K562 (cell line): ENCODE results near the gene PSMD1. TPM values are rescaled to one million over a fixed set of nuclear protein-coding genes. Genes with fewer than 3 reads are reported as not detected.

Experiments
- ATAC-seq: fragments of 200-7000 bp; cut with Tn5 transposase; 3 replicates; pipeline ENCODE4 v1.9.1; 2020; ENCODE audit warnings: moderate library complexity
- BruUV-seq: library from RNA; stranded (reverse); fragments of 400-500 nt; replicated peaks from 2 replicates; lab custom pipeline; 2021; lab: Mats Ljungman, UMichigan
- CTCF ChIA-PET: fragments of 300-600 bp; formaldehyde crosslinking; extraction: SDS; loops from one replicate; lab custom pipeline; 2021; ENCODE audit warnings: low intra/inter-chr PET ratio; lab: Yijun Ruan, JAX
- POLR2A ChIA-PET: fragments of 300-600, 350-650 bp; sonication (Branson Sonifier 250); formaldehyde crosslinking; extraction: SDS; loops from one replicate; lab custom pipeline; 2021; ENCODE audit warnings: antibody characterized with exemption, inconsistent platforms; lab: Yijun Ruan, JAX
- DNase-seq, 4 experiments: peaks; one replicate each; pipeline versions ENCODE4 v3.0.0 to v3.0.0-alpha.2; 2011 to 2018; ENCODE audit warnings: low spot score in 3 of 4, mixed read lengths in 3 of 4; ENCODE audit errors: extremely low read depth in 1 of 4
- FAIRE-seq: peaks from 2 replicates; lab custom pipeline; 2011; peaks lifted over from hg19 to GRCh38; lab: Jason Lieb, UNC
- H2AFZ ChIP-seq: 2 replicates; pipeline ENCODE4 v1.6.0; 2011; ENCODE audit warnings: low read depth, low read length, control low read depth, inconsistent platforms
- H3K27ac ChIP-seq: fragments of 200-600 bp; 3 replicates; pipeline ENCODE4 v1.8.0; 2011; ENCODE audit warnings: low read depth, mild to moderate bottlenecking, control low read depth, inconsistent platforms, low read length, moderate library complexity, mixed read lengths; ENCODE audit errors: extremely low read depth
- H3K27me3 ChIP-seq, 2 experiments: fragments of 300-600 bp in 1 of 2; 2 replicates in 1 of 2; 3 replicates in 1 of 2; pipeline versions ENCODE4 v1.6.0 to v1.8.0; 2011; ENCODE audit warnings: inconsistent platforms in 2 of 2, low read length in 2 of 2, mild to moderate bottlenecking in 1 of 2, mixed read lengths in 1 of 2, moderate library complexity in 1 of 2; ENCODE audit not compliant: control insufficient read depth in 2 of 2, insufficient read depth in 2 of 2
- H3K36me3 ChIP-seq: fragments of 300-600 bp; 3 replicates; pipeline ENCODE4 v1.8.0; 2011; ENCODE audit warnings: mild to moderate bottlenecking, low read length, inconsistent platforms; ENCODE audit not compliant: control insufficient read depth, insufficient read depth
- H3K4me1 ChIP-seq, 2 experiments: fragments of 200-600 bp in 1 of 2; replicated peaks in 1 of 2; 2 replicates in 1 of 2; 3 replicates in 1 of 2; pipeline versions ENCODE4 v1.5.1 to v1.8.0; 2011; ENCODE audit warnings: inconsistent platforms in 2 of 2, low read length in 2 of 2, mild to moderate bottlenecking in 1 of 2, mixed read lengths in 1 of 2, moderate library complexity in 1 of 2; ENCODE audit not compliant: control insufficient read depth in 2 of 2, insufficient read depth in 2 of 2
- H3K4me2 ChIP-seq: 2 replicates; pipeline ENCODE4 v1.6.1; 2011; ENCODE audit warnings: low read length, control low read depth, inconsistent platforms, mixed read lengths; ENCODE audit not compliant: insufficient read depth
- H3K4me3 ChIP-seq: fragments of 200-600 bp; sonication (generic), shearing (Covaris generic); 2 replicates; pipeline ENCODE4 v1.5.1; 2016; ENCODE audit warnings: control low read depth, inconsistent platforms
- H3K79me2 ChIP-seq: fragments of 200-600 bp; 3 replicates; pipeline ENCODE4 v1.8.0; 2011; ENCODE audit warnings: low read length, inconsistent platforms; ENCODE audit not compliant: control insufficient read depth, insufficient read depth
- H3K9ac ChIP-seq, 2 experiments: 2 replicates each; pipeline versions ENCODE4 v1.6.0 to v1.6.1; 2011; ENCODE audit warnings: low read depth in 2 of 2, low read length in 2 of 2, control low read depth in 1 of 2, inconsistent platforms in 1 of 2, mild to moderate bottlenecking in 1 of 2, mixed read lengths in 1 of 2; ENCODE audit not compliant: insufficient read depth in 1 of 2
- H3K9me1 ChIP-seq: one replicate; pipeline ENCODE4 v1.6.0; 2011; ENCODE audit warnings: inconsistent platforms, mild to moderate bottlenecking, low read length, moderate library complexity; ENCODE audit not compliant: control insufficient read depth, insufficient read depth
- H3K9me3 ChIP-seq: replicated peaks from 2 replicates; pipeline ENCODE4 v1.5.1; 2011; ENCODE audit warnings: low read depth, low read length, inconsistent platforms; ENCODE audit not compliant: control insufficient read depth, insufficient read depth
- H4K20me1 ChIP-seq: replicated peaks from 2 replicates; pipeline ENCODE4 v1.6.1; 2011; ENCODE audit warnings: low read length, inconsistent platforms, mixed read lengths; ENCODE audit not compliant: control insufficient read depth, insufficient read depth
- CREM ChIP-seq: IDR thresholded peaks from 2 replicates; pipeline ENCODE4 v1.6.1; 2014; ENCODE audit warnings: antibody characterized with exemption, low read depth
- ELF2 ChIP-seq: fragments of 250-450 bp; sonication (Bioruptor Pico); IDR thresholded peaks from 2 replicates; pipeline ENCODE4 v1.5.0; 2021; ENCODE audit warnings: mild to moderate bottlenecking
- ESRRB ChIP-seq: fragments of 250-450 bp; sonication (Bioruptor Pico); IDR thresholded peaks from 2 replicates; pipeline ENCODE4 v1.5.0; 2020; ENCODE audit warnings: mild to moderate bottlenecking, moderate library complexity, borderline replicate concordance
- ETS2 ChIP-seq: IDR thresholded peaks from 2 replicates; pipeline ENCODE4 v1.6.1; 2016; ENCODE audit warnings: borderline replicate concordance, missing genetic modification characterization, mild to moderate bottlenecking, moderate library complexity, missing compliant biosample characterization; ENCODE audit not compliant: poor library complexity, severe bottlenecking
- FOS ChIP-seq: IDR thresholded peaks from 3 replicates; pipeline ENCODE4 v1.6.1; 2011; ENCODE audit not compliant: insufficient read length; ENCODE audit errors: extremely low read depth
- HNRNPLL ChIP-seq: fragments of 200-400 bp; formaldehyde crosslinking; IDR thresholded peaks from 2 replicates; pipeline ENCODE4 v1.6.1; 2017; ENCODE audit warnings: low read length, low read depth, mild to moderate bottlenecking; ENCODE audit not compliant: poor library complexity, severe bottlenecking
- KDM2B ChIP-seq: fragments of 250-450 bp; sonication (Bioruptor Pico); IDR thresholded peaks from 2 replicates; pipeline ENCODE4 v1.8.0; 2021; ENCODE audit warnings: mild to moderate bottlenecking, moderate library complexity
- KLF16 ChIP-seq: IDR thresholded peaks from 2 replicates; pipeline ENCODE4 v1.6.1; 2016; ENCODE audit warnings: antibody characterized with exemption
- MECOM ChIP-seq: fragments of 250-450 bp; sonication (Bioruptor Pico); IDR thresholded peaks from 2 replicates; pipeline ENCODE4 v1.8.0; 2022; ENCODE audit warnings: inconsistent platforms
- NFRKB ChIP-seq: fragments of 450-650 bp; IDR thresholded peaks from 2 replicates; pipeline ENCODE4 v1.6.1; 2016; ENCODE audit warnings: low read depth
- PBX2 ChIP-seq, 2 experiments: IDR thresholded peaks in 1 of 2; conservative IDR thresholded peaks in 1 of 2; 2 replicates each; pipeline ENCODE4 v1.6.1; 2016; ENCODE audit warnings: low read depth in 2 of 2, mild to moderate bottlenecking in 1 of 2, missing compliant biosample characterization in 1 of 2, missing genetic modification characterization in 1 of 2, moderate library complexity in 1 of 2
- RB1 ChIP-seq: fragments of 450-650 bp; IDR thresholded peaks from 2 replicates; pipeline ENCODE4 v1.6.1; 2017; ENCODE audit warnings: low read depth, mild to moderate bottlenecking
- RBM25 ChIP-seq: fragments of 200-400 bp; formaldehyde crosslinking; IDR thresholded peaks from 2 replicates; pipeline ENCODE4 v1.6.1; 2018; ENCODE audit warnings: low read length, low read depth, moderate library complexity; ENCODE audit not compliant: severe bottlenecking
- RUNX1 ChIP-seq: sonication (generic); IDR thresholded peaks from 2 replicates; pipeline ENCODE4 v1.6.1; 2016; ENCODE audit warnings: antibody characterized with exemption, low read depth
- SAFB ChIP-seq: fragments of 200-400 bp; formaldehyde crosslinking; IDR thresholded peaks from 2 replicates; pipeline ENCODE4 v1.6.1; 2017; ENCODE audit warnings: low read depth, low read length, borderline replicate concordance
- TAF7 ChIP-seq: fragments of 450-650 bp; IDR thresholded peaks from 2 replicates; pipeline ENCODE4 v1.6.1; 2016; ENCODE audit warnings: missing genetic modification characterization, missing compliant biosample characterization
- ZNF76 ChIP-seq: fragments of 250-450 bp; sonication (Bioruptor Pico); IDR thresholded peaks from 2 replicates; pipeline ENCODE4 v1.4.0; 2020; ENCODE audit warnings: mild to moderate bottlenecking, moderate library complexity, borderline replicate concordance
- WGBS: fragments of 100-300 bp; shearing (Covaris generic); methylation state at CpG from one replicate; pipeline ENCODE4 v1.1.6; 2016; ENCODE audit warnings: low coverage, mixed read lengths; ENCODE audit not compliant: insufficient coverage; ENCODE audit errors: missing lambda C conversion rate; 5-methylcytosine and 5-hydroxymethylcytosine counted together
- in situ Hi-C: fragments of 300-500 bp; cut with MboI; formaldehyde crosslinking; loops from 4 replicates; pipeline ENCODE4 v1.15.0; 2018; ENCODE audit warnings: inconsistent platforms, mixed read lengths
- intact Hi-C: fragments of 100-400 bp; cut with micrococcal nuclease; formaldehyde crosslinking; loops from 2 replicates; pipeline ENCODE4 v1.14.2; 2022
- polyA plus RNA-seq, 8 experiments: library from polyadenylated mRNA; depleted of rRNA in 4 of 8; stranded (reverse) in 5 of 8; unstranded in 3 of 8; fragments of >200 nt; fragmentation: Nextera tagmentation in 2 of 8; fragmentation: Illumina TruSeq in 1 of 8; extraction: Ambion mirVana in 2 of 8; extraction: Trizol in 1 of 8; gene quantifications; 2 replicates each; pipeline versions ENCODE4 v1.2.1 to v1.2.3, GENCODE V29; 2011 to 2014; ENCODE audit warnings: inconsistent platforms in 1 of 8, missing spikeins in 1 of 8
- total RNA-seq, 7 experiments: library from RNA; depleted of rRNA in 6 of 7; stranded (reverse); fragments of >200 nt in 6 of 7; fragmentation: Illumina TruSeq in 2 of 7; extraction: Trizol in 2 of 7; gene quantifications; 2 replicates each; pipeline versions ENCODE4 v1.2.1 to v1.2.3, GENCODE V29; 2011 to 2021; ENCODE audit warnings: low replicate concordance in 1 of 7
- TF ChIP-seq, protein P1 (sequence below): fragments of 250-450 bp; sonication (Bioruptor Pico); IDR thresholded peaks from 2 replicates; pipeline ENCODE4 v1.5.0; 2020; ENCODE audit warnings: mild to moderate bottlenecking, borderline replicate concordance

PSMD1 gene
- total and polyA plus RNA-seq, 9 of the 15 experiments (the other 6 are each of a cell fraction or from before 2014, with no cell fraction given) = 100 to 257 (median 147) TPM

GRCh38 chr2:231068525-231069222 is 12.0 kb downstream of the PSMD1 start:
- no TSS peak for BruUV-seq
- H3K9ac ChIP-seq = no peak overlapping the region
- POLR2A ChIA-PET = interaction anchor here (0.7 kb wide), 1 partner anchor 12 kb away, joined by 3 read pairs; the partner anchor contains the start of gene PSMD1
- FAIRE-seq (no peak), ATAC-seq (0 out of 3 replicates have a peak, but pooled peaks have one; percentile 22), DNase-seq (peak in 3 of 4 experiments; percentile 10 to 17 (median 16))
- in situ Hi-C loops = no loop called here
- no peaks in the 10 kb centered on the region for H3K27me3 ChIP-seq
- H3K9me1 ChIP-seq = no peaks in the 10 kb centered on the region
- H3K4me1 ChIP-seq = peaks cover 0 to 5% of the 10 kb centered on the region in 2 experiments; a peak in 1 of 5 replicates
- H3K4me2 ChIP-seq = no peak overlapping the region
- WGBS = 48% methylated on average over 5 of the region's 5 CpGs
- H4K20me1 ChIP-seq = no peaks in the 10 kb centered on the region
- H3K27ac ChIP-seq = no peak overlapping the region
- no peak overlapping the region for H2AFZ ChIP-seq
- H3K9me3 ChIP-seq = no peaks in the 10 kb centered on the region
- H3K4me3 ChIP-seq = no peak overlapping the region
- no peaks in the 10 kb centered on the region; the same call in 2 of the 3 replicates for H3K79me2 ChIP-seq
- CTCF ChIA-PET = no interaction called here
- peaks cover 93% of the 10 kb centered on the region for H3K36me3 ChIP-seq
- intact Hi-C loops = loop anchor here (5.0 kb wide), 1 partner anchor 444 kb away; no protein-coding TSS in a partner anchor
- TF ChIP-seq RBM25 (no peak), HNRNPLL (no peak), TAF7 (no peak), KLF16 (no peak), MECOM (CRISPR knock-in tag) (no peak), CREM (no peak), PBX2 (CRISPR knock-in tag; IDR thresholded peaks at IDR 0.05; ENCODE audit: low read depth) (no peak), PBX2 (tag; conservative IDR thresholded peaks at IDR 0.05; ENCODE audit: low read depth) (no peak), NFRKB (no peak), ETS2 (tag) (no peak), KDM2B (CRISPR knock-in tag) (no peak), RB1 (no peak), FOS (peak; percentile 32), ESRRB (no peak), RUNX1 (no peak), SAFB (no peak), ZNF76 (CRISPR knock-in tag) (no peak), ELF2 (CRISPR knock-in tag) (no peak)
- TF ChIP-seq, protein P1, sequence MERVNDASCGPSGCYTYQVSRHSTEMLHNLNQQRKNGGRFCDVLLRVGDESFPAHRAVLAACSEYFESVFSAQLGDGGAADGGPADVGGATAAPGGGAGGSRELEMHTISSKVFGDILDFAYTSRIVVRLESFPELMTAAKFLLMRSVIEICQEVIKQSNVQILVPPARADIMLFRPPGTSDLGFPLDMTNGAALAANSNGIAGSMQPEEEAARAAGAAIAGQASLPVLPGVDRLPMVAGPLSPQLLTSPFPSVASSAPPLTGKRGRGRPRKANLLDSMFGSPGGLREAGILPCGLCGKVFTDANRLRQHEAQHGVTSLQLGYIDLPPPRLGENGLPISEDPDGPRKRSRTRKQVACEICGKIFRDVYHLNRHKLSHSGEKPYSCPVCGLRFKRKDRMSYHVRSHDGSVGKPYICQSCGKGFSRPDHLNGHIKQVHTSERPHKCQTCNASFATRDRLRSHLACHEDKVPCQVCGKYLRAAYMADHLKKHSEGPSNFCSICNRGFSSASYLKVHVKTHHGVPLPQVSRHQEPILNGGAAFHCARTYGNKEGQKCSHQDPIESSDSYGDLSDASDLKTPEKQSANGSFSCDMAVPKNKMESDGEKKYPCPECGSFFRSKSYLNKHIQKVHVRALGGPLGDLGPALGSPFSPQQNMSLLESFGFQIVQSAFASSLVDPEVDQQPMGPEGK (CRISPR knock-in tag) = no peak
